Thyroid gland (tissue), 4 donors: ENCODE measurements around the gene ZNF652. TPM values are rescaled to one million over a fixed set of nuclear protein-coding genes. Genes with fewer than 3 reads are reported as not detected.
A peak's percentile ranks its signal among the peaks of the same experiment; 100 is the strongest.

Experiments used
- DNase-seq, 2 donors: peaks; one replicate each; pipeline ENCODE4 v3.0.0-alpha.2; 2019
- H3K27ac ChIP-seq, 3 donors: fragments of 200-600 bp; sonication (generic); 1 replicate in 2 of 3; 2 replicates in 1 of 3; pipeline ENCODE4 v1.5.1; 2016 to 2019; ENCODE audit warnings: mild to moderate bottlenecking in 1 of 3, moderate library complexity in 1 of 3
- H3K27me3 ChIP-seq: fragments of 200-600 bp; sonication (generic); one replicate; pipeline ENCODE4 v1.5.1; 2019
- H3K36me3 ChIP-seq, 2 donors: fragments of 200-600 bp; sonication (generic); one replicate each; pipeline ENCODE4 v1.5.1; 2016 to 2019
- H3K4me1 ChIP-seq, 2 donors: fragments of 200-600 bp; sonication (generic); one replicate each; pipeline ENCODE4 v1.5.1; 2017 to 2019
- H3K4me3 ChIP-seq, 3 donors: fragments of 200-600 bp; sonication (generic); replicated peaks in 1 of 3; 1 replicate in 2 of 3; 2 replicates in 1 of 3; pipeline ENCODE4 v1.5.1; 2016; ENCODE audit warnings: mild to moderate bottlenecking in 1 of 3
- H3K9me3 ChIP-seq: fragments of 200-600 bp; sonication (generic); one replicate; pipeline ENCODE4 v1.5.1; 2017
- CTCF ChIP-seq, 6 experiments: fragments of 200-600 bp in 3 of 6; fragments of 450-650 bp in 3 of 6; sonication (generic) in 3 of 6; IDR thresholded peaks; one replicate each; pipeline ENCODE4 v1.5.1; 2016 to 2019; ENCODE audit warnings: antibody characterized with exemption in 6 of 6, mild to moderate bottlenecking in 2 of 6, inconsistent platforms in 1 of 6, moderate library complexity in 1 of 6
- POLR2A ChIP-seq, 2 donors: fragments of 450-650 bp; IDR thresholded peaks; one replicate each; pipeline ENCODE4 v1.6.1; 2017; ENCODE audit warnings: antibody characterized with exemption in 2 of 2, mild to moderate bottlenecking in 2 of 2, moderate library complexity in 1 of 2
- WGBS, 2 donors: methylation state at CpG; one replicate each; pipeline ENCODE4 v1.1.5; 2017; 5-methylcytosine and 5-hydroxymethylcytosine counted together
- intact Hi-C: fragments of 100-400 bp; cut with DNase I; formaldehyde crosslinking; loops from one replicate; pipeline ENCODE4 v1.15.1; 2023
- total RNA-seq, 4 donors: library from RNA; depleted of rRNA; stranded (reverse); fragments of >200 nt; gene quantifications; one replicate each; pipeline ENCODE4 v1.2.3, GENCODE V29; 2016

The ZNF652 gene
- total RNA-seq, 4 donors from 2014 or later, result 60.0 to 64.9 (median 62.1) TPM

GRCh38 chr17:49342575-49342936, 19.5 kb downstream of the ZNF652 start:
- 40 to 48% methylated on average over 1 of the region's 1 CpG for WGBS, 2 donors
- peaks cover 8 to 35% of the 10 kb centered on the region in 2 donors for H3K4me1 ChIP-seq

GRCh38 chr17:49341356-49341755, 20.7 kb downstream of the ZNF652 start:
- peaks cover 12 to 39% of the 10 kb centered on the region in 2 donors for H3K4me1 ChIP-seq

More at GRCh38 chr17:49342575-49342936, 19.5 kb downstream of the ZNF652 start:
- Histone ChIP-seq H3K27me3 (no peaks in the 10 kb centered on the region), H3K9me3 (no peaks in the 10 kb centered on the region), H3K27ac (peak overlapping the region in 1 of 3 donors; percentile 4), H3K4me3 (no peak overlapping the region), H3K36me3 (no peaks in the 10 kb centered on the region)
- TF ChIP-seq POLR2A (IDR thresholded peaks at IDR 0.05) (no peak), CTCF (IDR thresholded peaks at IDR 0.05) (no peak)
- no peak for DNase-seq
- intact Hi-C loops, result no loop called here

GRCh38 chr17:49339354-49339753, 22.7 kb downstream of the ZNF652 start:
- no peaks in the 10 kb centered on the region for H3K36me3 ChIP-seq
- 84 to 89% methylated on average over 6 of the region's 6 CpGs for WGBS, 2 donors
- H3K9me3 ChIP-seq, result no peaks in the 10 kb centered on the region
- TF ChIP-seq POLR2A (IDR thresholded peaks at IDR 0.05) (no peak), CTCF (IDR thresholded peaks at IDR 0.05) (no peak)
- no peak overlapping the region for H3K27ac ChIP-seq
- H3K4me3 ChIP-seq, result no peak overlapping the region
- H3K4me1 ChIP-seq, result peaks cover 21 to 41% of the 10 kb centered on the region in 2 donors
- intact Hi-C loops, result no loop called here
- DNase-seq, result no peak
- H3K27me3 ChIP-seq, result no peaks in the 10 kb centered on the region

More at GRCh38 chr17:49341356-49341755, 20.7 kb downstream of the ZNF652 start:
- Histone ChIP-seq H3K36me3 (no peaks in the 10 kb centered on the region), H3K27ac (no peak overlapping the region), H3K4me3 (no peak overlapping the region), H3K27me3 (no peaks in the 10 kb centered on the region), H3K9me3 (no peaks in the 10 kb centered on the region)
- intact Hi-C loops, result no loop called here
- DNase-seq, result peak; percentile 24 to 36
- TF ChIP-seq POLR2A (IDR thresholded peaks at IDR 0.05) (no peak), CTCF (IDR thresholded peaks at IDR 0.05) (no peak)
- 36 to 41% methylated on average over 5 of the region's 5 CpGs for WGBS, 2 donors

GRCh38 chr17:49338883-49339282, 23.2 kb downstream of the ZNF652 start:
- H3K4me1 ChIP-seq, result peaks cover 21 to 45% of the 10 kb centered on the region in 2 donors
- no peak overlapping the region for H3K27ac ChIP-seq
- 63 to 73% methylated on average over 4 of the region's 4 CpGs for WGBS, 2 donors
- H3K4me3 ChIP-seq, result no peak overlapping the region
- no peaks in the 10 kb centered on the region for H3K27me3 ChIP-seq
- no peak for TF ChIP-seq CTCF (IDR thresholded peaks at IDR 0.05)
- no peak for TF ChIP-seq POLR2A (IDR thresholded peaks at IDR 0.05)
- no peaks in the 10 kb centered on the region for H3K9me3 ChIP-seq
- H3K36me3 ChIP-seq, result no peaks in the 10 kb centered on the region
- intact Hi-C loops, result no loop called here
- DNase-seq, result no peak

- 69 to 78% methylated on average over 8 of the region's 8 CpGs for WGBS, 2 donors
- H3K27ac ChIP-seq, result no peak overlapping the region
- DNase-seq, result peak; percentile 32 to 42
- no peaks in the 10 kb centered on the region for H3K27me3 ChIP-seq
- peaks cover 21 to 44% of the 10 kb centered on the region in 2 donors for H3K4me1 ChIP-seq
- intact Hi-C loops, result no loop called here
- no peaks in the 10 kb centered on the region for H3K9me3 ChIP-seq
- H3K36me3 ChIP-seq, result no peaks in the 10 kb centered on the region
- H3K4me3 ChIP-seq, result no peak overlapping the region
- TF ChIP-seq POLR2A (IDR thresholded peaks at IDR 0.05) (no peak), CTCF (IDR thresholded peaks at IDR 0.05) (no peak)
Observed at GRCh38 chr17:49337884-49338283, 24.2 kb downstream of the ZNF652 start.
